Left renal cortex interstitium (tissue), 4 donors: ENCODE data around the gene ARHGEF11. TPM values are rescaled to one million over a fixed set of nuclear protein-coding genes. Genes with fewer than 3 reads are reported as not detected.
A peak's percentile ranks its signal among the peaks of the same experiment; 100 is the strongest.
"Not testable (repeated sequence)": the region's sequence is repeated elsewhere in the genome, so short reads cannot be mapped to it uniquely, and the experiment has no call there.

Experiments
- DNase-seq, 4 donors: peaks; one replicate each; pipeline ENCODE4 v3.0.0-alpha.2; 2013; ENCODE audit warnings: low read depth in 4 of 4, low spot score in 2 of 4, missing footprints in 1 of 4
- polyA plus RNA-seq, 4 donors: library from polyadenylated mRNA; unstranded; fragments of 120-200 nt; gene quantifications; one replicate each; pipeline ENCODE4 v1.2.1, GENCODE V29; 2013; ENCODE audit not compliant: insufficient read length in 4 of 4

The ARHGEF11 gene
- polyA plus RNA-seq, 4 donors, result 27.7 to 43.4 (median 36.3) TPM

DNA sequence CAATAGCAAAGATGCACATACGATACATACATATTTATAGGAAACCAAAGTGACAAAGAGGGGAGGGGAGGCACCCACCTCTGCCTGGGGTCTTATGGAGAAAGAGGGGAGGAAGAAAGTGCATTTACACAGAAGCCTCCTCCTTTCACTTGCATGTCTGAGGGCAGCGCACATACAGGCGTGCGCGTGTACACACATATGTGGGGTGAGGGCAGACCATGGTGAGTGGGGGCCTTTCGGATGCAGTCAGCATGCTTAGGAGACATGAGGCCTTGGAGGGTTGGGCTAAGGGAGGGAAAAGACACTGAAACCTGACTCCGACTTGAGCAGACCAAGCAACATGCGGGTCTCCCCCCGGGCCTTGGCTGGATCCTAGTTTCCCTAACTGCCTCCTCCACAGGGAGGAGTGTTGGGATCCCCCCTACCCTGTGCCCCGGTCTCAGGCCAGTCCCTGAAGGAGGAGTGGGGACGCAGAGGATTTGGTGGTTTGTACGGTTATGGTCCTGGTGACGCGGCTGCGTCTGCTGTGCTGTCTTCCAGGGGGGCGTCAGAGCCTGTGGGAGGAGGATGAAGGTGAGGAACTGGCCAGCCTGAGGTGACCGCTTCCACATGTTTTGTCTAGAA lies 109.9 kb downstream of the ARHGEF11 start:
- DNase-seq, result no peak

- no peak for DNase-seq
Observed at GRCh38 chr1:156933136-156933535, 112.4 kb downstream of the ARHGEF11 start.

- DNase-seq, result no peak
Observed at GRCh38 chr1:156931974-156932710, 113.4 kb downstream of the ARHGEF11 start.

- DNase-seq, result no peak
Observed at GRCh38 chr1:156931211-156931952, 114.2 kb downstream of the ARHGEF11 start.

GRCh38 chr1:156930483-156930882 lies 115.1 kb downstream of the ARHGEF11 start:
- DNase-seq, result no peak

DNA sequence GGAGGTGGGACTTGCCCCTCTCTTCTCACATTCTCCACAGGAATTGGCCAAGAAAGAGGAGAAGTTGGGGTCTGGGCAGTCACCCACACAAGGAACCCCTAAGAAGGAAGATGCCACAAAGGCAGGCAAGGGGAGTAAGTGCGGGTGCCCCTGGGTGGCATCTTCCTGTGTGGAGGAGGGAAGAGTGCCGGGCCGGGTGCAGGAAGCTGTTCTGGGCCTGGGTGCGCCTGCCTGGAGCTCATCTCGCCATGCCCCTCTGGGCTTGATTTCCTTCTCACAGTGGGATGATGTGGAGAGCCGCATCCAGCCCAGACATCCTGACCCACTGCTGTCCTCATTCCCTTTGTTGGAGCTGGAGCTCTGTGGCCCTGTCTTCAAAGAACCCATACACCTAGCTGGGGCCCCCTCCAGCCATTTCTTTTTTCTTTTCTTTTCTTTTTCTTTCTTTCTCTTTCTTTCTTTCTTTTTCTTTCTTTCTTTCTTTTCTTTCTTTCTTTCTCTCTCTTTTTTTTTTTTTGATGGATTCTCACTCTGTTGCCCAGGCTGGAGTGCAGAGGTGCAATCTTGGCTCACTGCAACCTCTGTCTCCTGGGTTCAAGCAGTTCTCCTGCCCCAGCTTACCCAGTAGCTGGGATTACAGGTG lies 115.8 kb downstream of the ARHGEF11 start:
- no peak for DNase-seq

DNA sequence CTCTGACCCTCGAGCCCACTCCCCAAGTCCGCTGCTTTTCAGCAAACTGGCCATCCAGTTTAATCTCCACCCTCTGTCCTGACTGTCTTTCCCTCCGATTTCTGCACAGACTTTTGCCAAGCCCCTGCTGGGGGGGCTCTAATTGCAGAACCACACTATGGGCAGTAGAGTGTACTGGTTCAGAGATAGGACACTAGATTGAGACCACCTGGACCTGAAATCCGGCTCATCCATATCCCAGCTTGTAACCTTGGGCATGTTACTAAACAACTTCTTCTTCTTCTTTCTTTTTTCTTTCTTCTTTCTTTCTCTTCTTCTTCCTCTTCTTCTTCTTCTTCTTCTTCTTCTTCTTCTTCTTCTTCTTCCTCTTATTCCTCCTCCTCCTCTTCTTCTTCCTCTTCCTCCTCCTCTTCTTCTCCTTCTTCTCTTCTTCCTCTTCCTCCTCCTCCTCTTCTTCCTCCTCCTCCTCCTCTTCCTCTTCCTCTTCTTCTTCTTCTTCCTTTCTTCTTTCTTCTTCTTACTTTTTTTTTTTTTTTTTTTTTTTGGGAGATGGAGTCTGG lies 117.4 kb downstream of the ARHGEF11 start:
- no peak for DNase-seq

DNA sequence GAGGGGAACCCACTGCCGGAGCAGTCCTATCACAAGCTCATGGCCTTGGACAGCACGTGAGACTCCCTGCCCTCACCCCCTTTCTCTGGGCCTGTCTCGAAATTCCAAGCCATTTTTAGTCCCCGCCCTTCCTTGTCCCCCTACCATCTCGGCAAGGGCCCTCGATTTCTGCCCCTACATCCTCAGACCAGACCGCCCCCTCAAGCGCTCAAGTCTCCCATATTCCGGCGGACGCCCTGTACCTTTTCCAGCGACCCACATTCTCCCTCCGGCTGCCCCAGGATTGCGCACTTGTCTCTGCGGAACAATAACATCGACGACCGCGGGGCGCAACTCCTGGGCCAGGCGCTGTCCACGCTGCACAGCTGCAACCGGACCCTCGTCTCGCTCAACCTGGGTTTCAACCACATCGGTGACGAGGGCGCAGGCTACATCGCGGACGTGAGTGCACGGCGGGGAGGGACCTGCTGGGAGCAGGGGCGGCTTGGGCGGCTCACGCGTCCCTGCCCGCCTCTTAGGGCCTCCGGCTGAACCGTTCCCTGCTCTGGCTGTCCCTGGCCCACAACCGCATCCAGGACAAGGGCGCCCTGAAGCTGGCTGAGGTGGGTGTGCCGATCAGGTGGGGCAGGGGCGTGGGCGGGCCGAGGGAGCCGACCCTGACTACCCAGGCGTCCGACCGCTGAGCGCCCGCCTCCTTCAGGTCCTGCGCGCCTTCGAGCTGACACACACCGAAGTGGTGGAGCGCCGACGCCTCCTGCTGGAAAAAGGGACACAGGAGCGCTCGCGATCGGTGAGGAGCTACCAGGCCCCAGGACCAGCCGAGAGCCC lies 118.1 kb downstream of the ARHGEF11 start:
- peak in 2 of 4 donors; percentile 61 to 64 for DNase-seq

GRCh38 chr1:156926695-156927094 lies 118.8 kb downstream of the ARHGEF11 start:
- not testable (repeated sequence) for DNase-seq

DNA sequence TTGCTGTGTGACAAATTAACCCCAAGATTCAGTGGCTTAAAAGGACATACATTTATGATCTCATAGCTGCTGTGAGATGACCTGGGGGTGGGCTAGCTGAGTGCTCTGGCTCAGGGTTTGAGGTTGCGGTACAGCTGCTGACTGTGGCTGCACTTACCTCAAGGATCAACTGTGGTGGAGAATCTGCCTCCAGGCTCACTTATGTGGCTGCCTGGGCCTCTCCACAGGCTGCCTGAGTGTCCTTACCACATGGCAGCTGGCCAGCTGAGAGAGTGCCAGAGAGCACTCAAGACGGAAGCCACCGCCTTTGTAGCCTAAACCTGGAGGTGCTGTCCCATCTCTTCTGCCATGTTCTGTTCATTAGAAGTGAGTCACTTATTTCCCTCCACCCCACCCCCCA lies 119.4 kb downstream of the ARHGEF11 start:
- DNase-seq, result no peak

DNA sequence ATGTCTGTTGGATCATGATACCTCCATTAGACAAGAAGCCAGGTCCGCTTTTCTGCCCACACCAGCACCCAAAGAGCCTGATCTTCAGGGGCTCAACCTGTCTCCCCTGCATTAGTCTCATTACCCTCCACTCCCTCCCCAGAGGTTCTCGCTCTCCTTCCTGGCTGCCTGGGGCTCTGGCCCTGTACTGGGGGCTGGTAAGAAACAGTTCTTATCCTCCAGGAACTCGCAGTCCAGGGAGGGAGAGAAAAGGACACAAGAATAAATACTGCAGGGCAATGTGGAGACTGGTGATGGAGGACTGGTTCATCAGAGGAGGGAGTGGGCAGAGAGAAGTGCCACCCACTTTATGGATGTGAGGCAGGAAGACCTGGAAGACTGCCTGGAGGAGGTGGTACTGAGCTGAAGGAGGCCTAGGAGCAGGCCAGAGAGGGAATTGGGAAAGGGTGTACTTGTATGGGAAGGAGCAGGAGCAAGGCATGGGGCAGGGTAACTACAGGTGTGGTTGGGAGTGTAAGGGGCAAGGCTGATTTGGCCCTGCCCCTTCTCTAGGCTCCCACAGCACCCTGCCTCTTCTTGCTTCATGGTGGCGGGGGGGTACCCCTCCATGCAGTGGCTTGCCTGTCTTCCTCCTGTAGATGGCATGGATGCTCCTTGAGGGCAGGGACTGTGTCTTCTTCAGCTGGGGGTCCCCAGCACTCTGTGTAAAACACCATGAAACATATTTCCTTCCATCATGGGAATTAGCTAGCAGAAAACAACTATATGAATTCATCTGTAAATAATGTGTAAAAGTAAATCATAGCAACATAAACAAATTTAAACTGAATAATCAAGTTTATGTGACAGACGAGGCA lies 120.2 kb downstream of the ARHGEF11 start:
- no peak for DNase-seq

- no peak for DNase-seq
Observed at GRCh38 chr1:156924478-156925153, 120.9 kb downstream of the ARHGEF11 start.

GRCh38 chr1:156923670-156924477 lies 121.7 kb downstream of the ARHGEF11 start:
- no peak for DNase-seq

DNA sequence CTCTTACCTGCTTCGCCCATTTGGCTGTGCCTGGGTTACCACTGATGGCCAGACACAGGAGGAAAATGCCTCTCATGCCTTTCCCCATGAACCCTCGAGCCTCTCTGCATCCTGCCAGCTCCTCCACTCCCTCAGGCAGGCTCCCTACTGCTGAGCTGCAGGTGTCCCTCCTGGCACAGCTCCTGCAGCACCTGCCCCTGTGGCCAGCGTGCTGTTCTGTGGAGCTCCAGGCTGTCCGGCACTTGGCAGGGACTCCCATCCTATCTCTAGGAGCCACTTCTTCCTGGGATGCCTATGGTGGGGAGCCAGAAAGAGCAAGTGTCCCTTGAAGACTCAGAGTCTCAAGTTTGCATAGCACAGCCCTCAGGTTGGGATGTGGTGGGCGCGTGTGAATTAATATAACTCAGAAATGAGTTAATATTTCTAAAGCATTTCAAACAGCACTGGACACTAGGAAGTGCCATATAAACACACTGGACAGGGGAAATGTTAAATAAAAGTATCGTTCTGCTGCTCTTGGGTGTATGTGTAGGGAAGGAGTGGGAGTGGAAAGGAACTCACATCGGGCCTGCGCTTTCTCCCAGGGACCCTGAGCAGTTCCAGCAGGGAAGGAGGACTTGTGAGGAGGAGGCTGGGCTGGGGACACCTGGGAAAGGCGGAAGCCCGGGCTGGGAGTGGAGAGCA lies 122.4 kb downstream of the ARHGEF11 start:
- no peak for DNase-seq

DNA sequence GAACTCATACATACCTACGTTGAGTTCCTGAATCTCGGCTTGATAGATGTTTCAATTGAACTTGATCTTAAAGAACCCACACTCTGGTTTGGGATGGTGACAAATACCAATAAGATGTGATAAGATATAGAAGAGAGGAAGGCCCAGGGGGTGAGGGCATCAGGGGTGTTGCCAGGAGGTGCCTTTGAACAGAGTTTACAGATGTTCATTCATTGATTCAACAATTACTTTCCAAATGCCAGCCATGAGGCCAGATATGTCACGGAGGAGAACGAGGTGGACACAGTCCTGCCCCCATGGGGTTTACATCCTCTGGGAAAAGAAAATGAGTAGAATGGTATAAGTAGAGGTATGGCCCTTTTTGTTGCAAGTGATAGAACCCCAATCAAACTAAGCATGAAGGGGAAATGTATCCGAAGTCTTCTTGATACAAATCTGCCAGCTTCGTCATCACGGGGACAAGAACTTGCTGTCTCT lies 124.5 kb downstream of the ARHGEF11 start:
- DNase-seq, result no peak

DNA sequence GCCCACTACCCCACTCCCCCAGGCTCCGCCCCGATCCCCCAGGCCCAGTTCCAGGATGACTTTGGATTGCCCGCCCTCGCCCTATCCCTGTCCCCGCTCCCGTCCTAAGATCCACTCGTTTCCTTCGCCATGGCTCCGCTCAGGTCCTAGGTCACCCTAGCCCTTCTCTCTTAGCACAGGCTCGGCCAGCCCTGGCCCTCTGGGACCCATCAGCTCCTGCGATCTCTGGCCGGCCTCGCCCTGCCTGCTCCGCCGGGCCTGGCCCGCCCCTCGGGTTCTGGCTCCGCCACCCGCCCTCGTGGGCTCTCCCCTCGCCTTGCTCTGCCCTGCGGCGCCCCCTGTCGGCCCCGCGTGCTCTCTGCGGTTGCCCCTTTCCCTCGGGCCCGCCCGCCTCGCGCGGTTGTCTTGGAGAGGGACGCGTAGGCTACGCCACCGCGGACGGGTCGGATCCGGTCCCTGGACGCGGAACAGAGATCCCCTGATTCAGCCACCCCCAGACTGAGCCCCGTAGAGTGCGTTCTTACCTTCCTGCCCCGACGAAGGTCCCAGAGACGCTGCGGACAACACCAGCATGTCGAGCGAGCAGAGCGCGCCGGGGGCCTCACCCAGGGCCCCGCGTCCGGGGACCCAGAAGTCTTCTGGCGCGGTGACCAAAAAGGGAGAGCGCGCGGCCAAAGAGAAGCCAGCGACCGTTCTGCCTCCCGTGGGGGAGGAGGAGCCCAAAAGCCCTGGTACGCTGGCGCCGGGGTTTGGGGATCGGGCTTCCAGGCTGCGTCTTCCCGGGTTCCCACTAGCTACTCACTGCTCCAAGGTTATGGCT lies 125.1 kb downstream of the ARHGEF11 start, which contains the start of gene LRRC71:
Gene LRRC71 (plus strand): TSS at position 400 of the 820 bp plus-strand sequence. CDS start 172 bp downstream, at position 572.
- DNase-seq, result peak in 3 of 4 donors; percentile 57 to 71 (median 63)
